HAP-1 (cell line): ENCODE data around the gene OCRL.

Source experiments
- DNase-seq, 2 experiments: peaks; one replicate each; pipeline ENCODE4 v3.0.0-alpha.2; 2016 to 2020; ENCODE audit warnings: low spot score in 2 of 2
- H3K27me3 ChIP-seq: fragments of 250-450 bp; sonication (Bioruptor Pico); 2 replicates; pipeline ENCODE4 v1.5.1; 2020; ENCODE audit warnings: low read depth, mild to moderate bottlenecking, moderate library complexity
- H3K36me3 ChIP-seq: fragments of 250-450 bp; sonication (Bioruptor Pico); replicated peaks from 2 replicates; pipeline ENCODE4 v1.5.1; 2020; ENCODE audit warnings: mild to moderate bottlenecking
- H3K4me1 ChIP-seq: fragments of 250-450 bp; sonication (Bioruptor Pico); 2 replicates; pipeline ENCODE4 v1.5.1; 2020; ENCODE audit warnings: mild to moderate bottlenecking
- H3K4me3 ChIP-seq: fragments of 250-450 bp; sonication (Bioruptor Pico); 2 replicates; pipeline ENCODE4 v1.5.1; 2020; ENCODE audit warnings: mild to moderate bottlenecking, moderate library complexity
- H3K9me3 ChIP-seq: fragments of 250-450 bp; sonication (Bioruptor Pico); 2 replicates; pipeline ENCODE4 v1.5.1; 2020; ENCODE audit warnings: mild to moderate bottlenecking, moderate library complexity
- in situ Hi-C: fragments of 300-500 bp; cut with MboI; formaldehyde crosslinking; loops from 3 replicates; pipeline ENCODE4 v1.14.3; 2020; ENCODE audit warnings: low sequenced_read_pairs, inconsistent platforms, mixed read lengths

Gene OCRL

DNA sequence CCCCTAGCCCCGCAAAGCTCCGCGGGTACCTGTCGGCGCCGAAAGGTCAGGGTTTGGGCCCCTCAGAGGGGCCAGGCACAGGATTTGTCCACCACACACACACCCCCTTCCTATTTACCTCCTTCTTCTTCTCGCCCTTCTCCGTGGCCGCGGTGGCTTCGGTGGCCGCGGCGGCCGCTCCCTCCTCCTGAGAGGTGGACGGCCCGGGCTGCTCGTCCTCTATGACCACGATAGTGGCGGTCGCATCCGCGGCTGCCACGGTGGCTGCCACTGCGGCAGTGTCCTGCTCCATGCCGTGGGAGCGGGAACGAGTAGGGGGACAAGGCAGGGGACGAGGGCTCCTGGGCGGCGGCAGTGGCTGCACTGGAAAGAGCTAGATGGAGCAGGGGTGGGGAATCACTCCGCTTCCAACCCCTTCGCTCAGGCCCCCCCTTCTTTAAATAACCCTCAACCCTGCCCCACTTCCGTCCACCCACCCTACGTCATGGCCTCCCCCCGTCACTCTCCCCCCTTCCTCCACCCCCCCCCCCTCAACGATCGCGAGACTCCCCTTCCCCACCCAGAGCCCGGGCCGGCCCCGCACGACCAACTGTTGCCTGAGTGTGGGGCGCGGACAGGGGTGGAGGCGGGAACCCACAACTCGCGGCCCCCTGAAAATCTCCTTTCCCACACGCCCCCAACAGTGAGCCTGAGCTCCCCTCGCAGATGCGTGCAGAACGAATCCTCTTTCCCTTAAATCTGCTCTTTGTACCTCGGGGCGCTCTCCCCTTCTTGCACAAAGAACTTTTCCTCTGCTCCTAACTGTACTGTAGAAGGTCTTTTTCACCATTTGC lies 16.8 kb upstream of the OCRL start, which contains the start of gene SMARCA1:
Gene SMARCA1 (minus strand): TSS at position 412 of the 833 bp plus-strand sequence. CDS start 120 bp downstream, at position 292.
- peak; percentile 77 to 87 for DNase-seq
- no peaks in the 10 kb centered on the region for H3K36me3 ChIP-seq
- H3K27me3 ChIP-seq, result no peaks in the 10 kb centered on the region
- H3K9me3 ChIP-seq, result no peaks in the 10 kb centered on the region
- peaks cover 25% of the 10 kb centered on the region for H3K4me1 ChIP-seq
- in situ Hi-C loops, result no loop called here
- peak within 1 kb of the TSS; percentile 94 for H3K4me3 ChIP-seq

DNA sequence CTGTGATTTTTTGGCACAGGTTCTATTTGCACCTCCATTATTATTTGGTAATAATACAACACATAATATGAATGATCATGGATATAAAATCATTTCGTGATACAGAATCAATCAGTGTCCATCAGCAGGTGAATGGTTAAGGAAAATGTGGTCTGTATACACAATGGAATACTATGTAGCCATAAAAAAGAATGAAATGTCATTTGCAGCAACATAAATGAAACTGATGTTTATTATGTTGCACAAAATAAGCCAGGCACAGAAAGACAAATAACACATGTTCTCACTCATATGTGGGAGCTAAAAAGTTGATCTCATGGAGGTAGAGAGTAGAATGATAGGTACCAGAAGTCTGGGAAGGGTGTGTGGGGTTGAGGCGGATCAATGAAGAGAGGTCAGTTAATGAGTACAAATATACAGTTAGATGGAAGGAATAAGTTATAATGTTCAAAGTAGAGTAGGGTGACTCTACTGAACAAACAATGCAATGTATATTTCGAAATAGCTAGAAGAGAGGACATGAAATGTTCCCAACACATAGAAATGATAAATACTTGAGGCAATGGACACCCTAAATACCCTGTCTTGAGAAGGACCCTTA lies 15.7 kb upstream of the OCRL start:
- in situ Hi-C loops, result no loop called here

DNA sequence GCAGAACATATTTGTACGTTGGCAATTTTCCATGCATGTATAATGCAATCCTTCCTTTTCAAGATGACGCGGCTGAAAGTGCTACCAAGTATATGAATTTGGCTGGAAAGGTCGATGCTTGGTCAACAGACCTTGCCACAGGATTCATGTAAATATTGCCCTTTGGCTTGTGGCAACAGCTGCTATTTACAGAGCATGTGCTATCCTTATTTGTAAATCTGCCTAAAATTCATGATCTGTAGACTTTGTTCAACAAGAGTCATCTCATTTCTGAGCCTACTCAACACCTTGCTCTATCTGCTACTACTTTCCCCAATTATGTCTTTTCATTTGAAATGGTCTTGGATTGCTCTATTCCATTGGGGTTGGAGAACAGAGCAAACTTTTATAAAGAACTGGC lies 14.9 kb upstream of the OCRL start:
- peaks cover 6% of the 10 kb centered on the region for H3K4me1 ChIP-seq
- H3K36me3 ChIP-seq, result no peaks in the 10 kb centered on the region
- no peaks in the 10 kb centered on the region for H3K27me3 ChIP-seq
- no peak for DNase-seq
- in situ Hi-C loops, result no loop called here
- H3K4me3 ChIP-seq, result no peak overlapping the region
- no peaks in the 10 kb centered on the region for H3K9me3 ChIP-seq

More for the DNA sequence above, 15.7 kb upstream of the OCRL start:
- peaks cover 15% of the 10 kb centered on the region for H3K4me1 ChIP-seq
- peak overlapping the region; percentile 94; the same call in 1 of the 2 replicates for H3K4me3 ChIP-seq
- no peaks in the 10 kb centered on the region for H3K27me3 ChIP-seq
- no peaks in the 10 kb centered on the region for H3K36me3 ChIP-seq
- no peak for DNase-seq
- H3K9me3 ChIP-seq, result no peaks in the 10 kb centered on the region

DNA sequence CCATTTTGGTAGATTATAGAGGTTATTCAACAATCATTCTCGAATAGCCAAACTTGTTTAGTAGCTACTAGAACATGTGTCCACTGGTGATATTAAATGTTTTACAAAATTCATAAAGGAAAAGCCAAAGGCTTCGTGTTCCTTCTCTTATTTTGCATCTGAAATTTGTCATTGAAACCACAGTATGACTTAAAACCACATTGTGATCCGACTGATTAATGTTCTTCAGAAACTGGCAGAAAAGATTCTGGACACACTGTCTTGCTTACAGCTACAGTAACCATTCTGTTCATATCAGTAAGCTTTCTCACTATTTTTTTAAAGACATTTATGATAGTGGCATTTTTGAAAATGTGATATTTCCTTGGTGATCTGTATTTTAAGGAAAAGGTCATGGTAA lies 14.2 kb upstream of the OCRL start:
- no peak for DNase-seq
- H3K36me3 ChIP-seq, result no peaks in the 10 kb centered on the region
- no peak overlapping the region for H3K4me3 ChIP-seq
- H3K27me3 ChIP-seq, result no peaks in the 10 kb centered on the region
- H3K4me1 ChIP-seq, result peaks cover 4% of the 10 kb centered on the region; the same call in 1 of the 2 replicates
- in situ Hi-C loops, result no loop called here
- no peaks in the 10 kb centered on the region for H3K9me3 ChIP-seq

DNA sequence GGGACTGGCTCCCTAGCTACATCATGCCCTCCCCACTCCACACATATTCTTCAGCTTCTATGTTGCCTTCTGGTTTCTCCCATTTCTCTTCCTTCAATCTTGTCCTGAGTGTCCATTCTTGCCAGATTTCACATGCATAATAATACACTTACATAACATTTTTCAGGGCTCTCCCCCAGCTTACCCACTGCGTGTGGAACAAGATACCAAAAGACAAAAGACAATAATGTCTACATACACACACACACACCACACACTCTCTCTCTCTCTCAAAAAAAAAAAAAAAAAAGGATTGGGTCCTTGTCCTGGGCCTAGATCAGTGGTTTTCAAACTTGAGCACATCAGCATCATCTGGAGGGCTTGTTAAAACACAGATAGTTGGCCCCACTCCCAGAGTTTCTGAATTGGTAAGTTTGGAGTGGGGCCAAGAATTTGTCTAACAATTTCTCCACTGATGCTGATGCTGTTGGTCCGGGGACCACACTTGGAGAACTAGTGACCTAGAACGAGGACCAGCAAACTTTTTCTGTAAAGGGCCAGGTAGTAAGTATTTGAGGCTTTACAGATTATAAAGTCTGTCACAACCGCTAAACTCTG lies 10.3 kb upstream of the OCRL start:
- Histone ChIP-seq H3K4me1 (no peaks in the 10 kb centered on the region), H3K4me3 (no peak overlapping the region), H3K36me3 (no peaks in the 10 kb centered on the region), H3K9me3 (no peaks in the 10 kb centered on the region), H3K27me3 (no peaks in the 10 kb centered on the region)
- in situ Hi-C loops, result no loop called here
- no peak for DNase-seq

DNA sequence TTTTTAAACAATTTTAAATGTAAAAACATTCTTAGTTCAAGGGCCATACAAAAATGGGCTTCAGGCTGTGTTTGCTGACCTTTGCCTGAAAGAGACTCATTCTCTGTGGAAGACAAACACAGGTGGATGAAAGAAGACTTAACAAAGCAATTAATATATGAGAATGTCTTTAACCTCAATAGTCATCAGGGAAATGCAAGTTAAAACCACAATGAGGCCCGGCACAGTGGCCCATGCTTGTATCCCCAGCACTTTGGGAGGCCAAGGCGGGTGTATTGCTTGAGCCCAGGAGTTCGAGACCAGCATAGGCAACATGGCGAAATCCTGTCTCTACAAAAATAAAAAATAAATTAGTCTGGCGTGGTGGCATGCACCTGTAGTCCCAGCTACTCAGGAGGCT lies 9.6 kb upstream of the OCRL start:
- Histone ChIP-seq H3K9me3 (no peaks in the 10 kb centered on the region), H3K4me3 (no peak overlapping the region), H3K4me1 (no peaks in the 10 kb centered on the region), H3K27me3 (no peaks in the 10 kb centered on the region), H3K36me3 (no peaks in the 10 kb centered on the region)
- no peak for DNase-seq
- in situ Hi-C loops, result no loop called here

DNA sequence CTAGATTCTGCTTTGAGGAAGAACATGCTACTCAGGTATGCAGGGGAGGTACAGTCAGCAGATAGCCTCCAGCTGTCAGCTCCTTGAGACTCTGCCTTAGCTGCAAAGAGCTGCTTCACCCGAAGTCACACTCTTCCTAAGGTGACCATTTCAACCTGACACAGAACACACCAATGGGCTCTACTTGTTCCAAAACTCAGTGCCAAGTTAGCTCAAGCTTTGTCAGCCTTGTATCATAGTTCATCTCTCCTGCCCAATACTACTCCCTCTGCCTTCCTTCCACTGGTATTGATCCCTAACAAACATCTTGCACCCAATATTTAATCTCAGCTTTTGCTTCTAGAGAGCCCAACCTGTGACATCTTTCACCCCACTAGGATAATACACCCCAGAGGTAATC lies 8.9 kb upstream of the OCRL start:
- no peak for DNase-seq
- Histone ChIP-seq H3K4me3 (no peak overlapping the region), H3K4me1 (no peaks in the 10 kb centered on the region), H3K27me3 (no peaks in the 10 kb centered on the region), H3K36me3 (no peaks in the 10 kb centered on the region), H3K9me3 (no peaks in the 10 kb centered on the region)
- in situ Hi-C loops, result no loop called here

DNA sequence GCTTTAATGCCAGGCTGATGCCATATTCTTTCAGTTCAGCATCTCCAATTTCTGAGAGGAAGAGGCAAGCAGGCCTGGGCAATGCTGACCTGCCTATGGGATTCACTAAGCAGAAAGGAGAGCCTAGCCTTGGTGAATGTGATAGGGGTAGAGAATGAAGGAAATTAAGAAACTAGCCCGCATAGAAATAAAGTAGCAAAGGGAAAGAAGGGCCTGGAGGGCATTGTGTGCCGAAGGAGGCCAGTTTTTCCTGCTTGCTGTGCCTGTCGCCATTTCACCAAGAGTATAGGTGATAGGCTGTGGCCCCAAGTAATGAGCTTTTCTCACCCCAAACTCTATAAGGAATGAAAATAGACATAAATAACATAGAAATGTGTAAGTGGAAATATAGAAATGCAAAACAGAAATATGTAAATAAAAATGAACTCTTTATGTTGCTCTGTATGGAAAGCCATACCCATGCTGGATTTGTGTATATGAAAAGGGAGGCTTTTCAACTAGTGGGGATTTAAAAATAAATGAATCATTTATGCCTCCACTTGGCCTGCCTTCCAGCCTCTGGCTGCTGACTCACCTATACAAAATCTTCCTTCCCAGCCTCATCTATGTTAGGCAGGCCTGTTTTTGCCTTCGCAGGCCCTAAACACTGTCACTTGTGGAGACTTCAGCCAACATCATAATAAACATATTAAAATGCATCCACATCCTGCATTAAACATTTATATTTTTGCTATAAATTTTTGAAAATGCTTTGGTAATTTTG lies 5.1 kb upstream of the OCRL start:
- no peak for DNase-seq
- Histone ChIP-seq H3K9me3 (no peaks in the 10 kb centered on the region), H3K36me3 (no peaks in the 10 kb centered on the region), H3K4me3 (no peak overlapping the region), H3K27me3 (no peaks in the 10 kb centered on the region), H3K4me1 (0 out of 2 replicates have a peak, but pooled peaks cover 3% of the 10 kb centered on the region)
- in situ Hi-C loops, result no loop called here

DNA sequence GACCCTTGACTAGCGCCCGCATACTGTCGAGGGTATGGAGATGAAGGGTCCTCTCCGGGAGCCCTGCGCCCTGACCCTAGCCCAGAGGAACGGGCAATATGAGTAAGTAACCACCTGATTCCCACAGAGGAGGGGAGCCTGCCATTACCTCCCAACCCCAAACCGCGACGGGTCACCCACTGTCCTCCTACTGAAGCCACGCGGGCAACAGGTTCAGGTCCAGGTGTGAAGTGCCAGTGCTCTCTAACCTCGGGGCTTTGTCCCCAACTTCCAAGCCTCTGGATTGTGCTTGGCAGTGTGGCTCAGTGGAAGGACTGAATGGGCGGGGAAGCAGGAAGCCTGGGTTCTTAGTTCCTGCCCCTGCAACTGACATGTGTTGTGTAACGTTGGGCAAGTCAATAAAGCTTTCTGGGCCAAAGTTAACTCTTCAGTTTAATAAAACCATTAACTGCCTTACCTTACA lies 694 bp downstream of the OCRL start:
- DNase-seq, result peak in 1 of 2 experiments; percentile 37
- in situ Hi-C loops, result no loop called here
- no peaks in the 10 kb centered on the region for H3K9me3 ChIP-seq
- H3K27me3 ChIP-seq, result no peaks in the 10 kb centered on the region
- peaks cover 16% of the 10 kb centered on the region for H3K36me3 ChIP-seq
- H3K4me3 ChIP-seq, result peak overlapping the region; percentile 83
- peaks cover 10% of the 10 kb centered on the region for H3K4me1 ChIP-seq

DNA sequence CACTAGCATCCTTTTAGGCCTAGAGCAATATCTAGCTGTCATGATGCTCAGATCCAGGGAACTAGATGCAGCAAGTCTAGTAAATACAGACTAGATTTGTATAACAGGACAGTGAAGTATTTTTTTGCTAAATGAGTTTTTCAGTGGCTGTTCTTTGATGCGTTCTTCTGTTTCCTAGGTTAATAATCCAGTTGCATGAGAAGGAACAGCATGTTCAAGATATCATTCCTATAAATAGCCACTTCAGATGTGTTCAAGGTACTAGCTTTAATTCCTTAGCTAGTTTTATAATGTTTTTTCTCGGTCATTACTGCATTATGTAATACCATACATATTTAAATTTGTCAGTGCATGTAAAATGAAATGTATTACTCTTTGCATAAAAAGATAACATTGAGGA lies 4.7 kb downstream of the OCRL start:
- Histone ChIP-seq H3K9me3 (no peaks in the 10 kb centered on the region), H3K27me3 (no peaks in the 10 kb centered on the region), H3K36me3 (peaks cover 34% of the 10 kb centered on the region), H3K4me1 (peaks cover 21% of the 10 kb centered on the region), H3K4me3 (no peak overlapping the region)
- no peak for DNase-seq
- in situ Hi-C loops, result no loop called here

DNA sequence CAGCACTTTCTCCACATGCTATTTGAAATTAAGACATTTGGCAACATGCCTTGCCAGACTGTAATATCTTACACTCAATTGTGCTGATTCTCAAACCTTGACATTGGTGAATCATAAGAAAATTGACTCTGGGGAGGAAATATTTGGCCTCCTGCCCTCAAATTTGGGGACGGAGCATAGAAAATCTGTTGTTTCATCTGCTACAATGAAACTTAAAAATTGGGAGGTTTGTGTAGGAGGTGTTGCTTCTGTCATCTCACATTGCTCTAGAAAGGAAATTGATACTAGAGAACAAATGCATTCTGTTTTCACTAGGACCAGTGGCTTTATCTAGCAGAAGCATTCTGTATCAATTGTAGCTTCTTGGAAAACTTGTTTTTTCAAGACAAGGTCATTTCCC lies 5.3 kb downstream of the OCRL start:
- no peaks in the 10 kb centered on the region for H3K9me3 ChIP-seq
- DNase-seq, result no peak
- no peaks in the 10 kb centered on the region for H3K27me3 ChIP-seq
- no peak overlapping the region for H3K4me3 ChIP-seq
- peaks cover 38% of the 10 kb centered on the region for H3K36me3 ChIP-seq
- in situ Hi-C loops, result no loop called here
- peaks cover 19% of the 10 kb centered on the region for H3K4me1 ChIP-seq

DNA sequence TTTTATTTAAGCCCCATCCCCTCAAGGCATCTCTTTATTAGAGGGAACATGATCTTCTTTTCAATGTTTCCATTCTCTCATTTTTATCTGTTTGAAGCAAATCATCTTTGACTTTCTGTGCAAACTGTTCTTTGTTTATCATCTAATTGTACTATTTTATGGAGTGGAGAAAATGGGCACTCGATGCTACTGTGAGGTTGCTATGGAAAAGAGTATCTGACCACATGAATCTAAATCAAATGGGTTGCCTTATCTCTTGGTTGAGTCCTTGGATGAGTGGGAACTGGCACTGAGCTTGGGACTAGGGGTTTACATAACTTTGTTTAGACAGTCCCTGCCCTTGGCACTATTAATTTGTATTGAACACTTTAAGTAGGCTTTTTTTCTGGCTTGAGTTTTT lies 9.1 kb downstream of the OCRL start:
- H3K27me3 ChIP-seq, result no peaks in the 10 kb centered on the region
- peaks cover 12% of the 10 kb centered on the region for H3K4me1 ChIP-seq
- H3K36me3 ChIP-seq, result peaks cover 40% of the 10 kb centered on the region
- in situ Hi-C loops, result no loop called here
- H3K4me3 ChIP-seq, result no peak overlapping the region
- DNase-seq, result peak in 1 of 2 experiments; percentile 39
- no peaks in the 10 kb centered on the region for H3K9me3 ChIP-seq

DNA sequence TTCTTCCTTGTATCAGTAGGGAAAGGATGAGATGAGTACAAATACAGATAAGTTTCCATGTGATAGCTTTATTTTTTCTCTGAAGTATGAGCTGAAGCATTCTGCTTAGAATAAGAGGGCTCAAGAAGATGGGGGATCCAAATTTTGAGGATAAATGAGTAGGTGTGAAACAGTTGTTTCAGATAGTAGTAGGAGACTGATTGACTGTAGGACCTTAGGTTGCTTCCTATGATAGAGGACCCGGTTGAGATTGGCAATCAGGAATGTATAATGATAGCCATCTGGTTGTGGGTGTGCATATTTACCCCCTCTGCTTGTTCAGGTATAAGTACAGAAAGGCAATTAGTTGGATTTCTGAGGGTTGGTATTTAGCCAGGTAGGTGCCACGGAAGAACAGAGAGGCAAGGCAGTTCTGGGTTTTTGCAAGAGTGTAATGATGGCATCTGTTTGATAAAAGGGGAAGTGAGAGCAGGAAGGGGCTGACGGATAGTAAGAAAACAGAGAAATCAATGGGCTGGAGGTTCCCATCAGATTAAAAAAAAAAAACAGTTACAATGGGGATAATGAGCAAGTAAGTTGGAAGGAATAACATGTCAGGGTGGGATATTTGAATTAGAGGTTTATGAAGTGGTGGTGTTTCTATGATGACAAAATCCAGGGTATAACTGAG lies 13.7 kb downstream of the OCRL start:
- Histone ChIP-seq H3K4me3 (no peak overlapping the region), H3K36me3 (peaks cover 34% of the 10 kb centered on the region), H3K4me1 (peaks cover 9% of the 10 kb centered on the region), H3K9me3 (no peaks in the 10 kb centered on the region), H3K27me3 (no peaks in the 10 kb centered on the region)
- in situ Hi-C loops, result no loop called here
- no peak for DNase-seq
